Stimulated activated CD8-positive, alpha-beta memory T cell treated with anti-CD3 and anti-CD28 coated beads, Interleukin-15, amount 100 ng/mL, for 4 hours (primary cell): ENCODE data around the gene NGEF.

Experiments used
- DNase-seq, 2 donors: peaks; one replicate each; pipeline ENCODE4 v3.0.0-alpha.2; 2020; ENCODE audit warnings: low read depth in 2 of 2

Gene NGEF

DNA sequence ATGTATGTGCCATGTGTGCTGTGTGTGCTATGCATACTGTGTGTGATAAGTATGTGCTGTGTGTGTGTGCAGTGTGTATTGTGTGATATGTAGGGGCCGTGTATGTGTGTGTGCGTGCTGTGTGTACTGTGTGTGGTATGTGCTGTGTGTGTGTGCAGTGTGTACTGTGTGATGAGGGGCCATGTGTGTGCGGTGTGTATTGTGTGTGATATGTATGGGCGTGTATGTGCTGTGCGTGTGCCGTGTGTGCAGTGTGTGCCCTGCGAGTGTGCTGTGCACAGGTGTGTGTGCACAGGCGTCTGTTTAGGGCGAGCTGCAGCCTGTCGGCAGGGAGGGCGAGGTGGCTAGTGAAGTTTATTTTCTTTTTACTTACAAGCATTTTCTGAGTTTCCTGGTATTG, 126.9 kb downstream of the NGEF start:
- no peak for DNase-seq

DNA sequence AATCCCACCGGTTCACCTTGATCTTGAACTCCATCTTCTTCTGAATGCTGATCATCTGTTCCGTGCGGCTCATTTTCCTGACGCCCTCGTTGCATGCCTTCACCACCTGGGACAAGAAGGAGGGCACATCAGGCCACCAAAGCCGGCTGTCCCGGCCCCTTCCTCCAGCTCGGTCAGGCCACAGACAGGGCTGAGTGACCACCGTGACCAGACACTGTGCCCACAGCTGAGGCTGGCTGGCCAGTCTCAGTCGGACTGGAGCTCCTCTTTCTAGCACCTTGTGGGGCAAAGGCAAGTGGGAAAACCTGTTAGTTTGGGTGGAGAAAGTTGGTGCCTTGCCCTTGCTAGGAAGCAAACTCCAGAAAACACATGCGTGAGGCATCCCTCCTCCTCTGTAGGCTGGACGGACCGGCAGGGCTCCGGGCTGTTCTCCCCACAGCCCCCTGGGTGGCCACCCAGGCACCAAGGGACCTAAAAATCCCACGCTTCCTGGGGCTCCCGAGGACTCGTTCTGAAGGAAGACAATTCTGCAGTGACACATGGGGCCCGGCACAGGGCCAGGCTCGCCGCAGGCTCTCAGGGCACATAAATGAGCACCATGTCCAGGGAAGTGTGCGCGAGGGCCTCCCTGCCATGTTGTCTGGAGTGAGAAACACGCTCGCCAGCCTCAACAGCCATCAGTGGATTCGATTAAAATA, 127.6 kb downstream of the NGEF start:
- no peak for DNase-seq

DNA sequence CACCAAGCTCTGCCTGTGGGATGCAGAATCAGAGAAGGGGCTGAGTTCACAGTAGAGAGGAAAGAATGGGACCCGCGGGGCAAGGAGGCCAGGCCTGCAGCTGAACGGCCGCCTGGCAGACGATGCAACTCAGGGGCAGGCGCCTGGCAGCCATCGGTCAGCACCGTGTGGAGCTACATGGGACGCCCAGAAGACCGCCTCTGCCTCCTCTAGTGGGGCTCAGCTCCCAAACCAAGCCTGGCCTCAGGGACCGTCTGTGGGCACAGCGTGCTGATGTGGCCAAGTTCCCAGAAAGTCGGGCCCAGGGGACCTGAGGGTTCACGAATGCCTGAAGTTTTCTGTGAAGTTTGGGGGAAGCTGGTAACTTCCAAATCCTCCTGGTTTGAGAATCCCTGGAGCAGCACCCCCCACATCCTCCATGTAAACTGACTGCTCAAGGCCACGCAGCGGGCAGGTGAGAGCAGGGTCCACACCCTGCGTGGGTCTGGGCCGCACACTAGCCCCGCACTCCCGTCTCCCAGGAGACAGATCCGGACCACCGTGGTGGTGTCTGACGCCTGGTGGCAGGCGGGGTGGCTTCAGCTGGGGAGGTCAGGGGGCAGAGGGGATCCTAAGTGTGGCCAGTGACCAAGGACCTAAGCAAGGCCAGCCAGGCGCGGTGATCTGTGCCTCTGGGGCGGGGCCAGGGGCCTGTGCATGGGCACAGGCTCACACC, 128.3 kb downstream of the NGEF start:
- no peak for DNase-seq

- no peak for DNase-seq
Measured at GRCh38 chr2:232884001-232884421, 129.0 kb downstream of the NGEF start.

DNA sequence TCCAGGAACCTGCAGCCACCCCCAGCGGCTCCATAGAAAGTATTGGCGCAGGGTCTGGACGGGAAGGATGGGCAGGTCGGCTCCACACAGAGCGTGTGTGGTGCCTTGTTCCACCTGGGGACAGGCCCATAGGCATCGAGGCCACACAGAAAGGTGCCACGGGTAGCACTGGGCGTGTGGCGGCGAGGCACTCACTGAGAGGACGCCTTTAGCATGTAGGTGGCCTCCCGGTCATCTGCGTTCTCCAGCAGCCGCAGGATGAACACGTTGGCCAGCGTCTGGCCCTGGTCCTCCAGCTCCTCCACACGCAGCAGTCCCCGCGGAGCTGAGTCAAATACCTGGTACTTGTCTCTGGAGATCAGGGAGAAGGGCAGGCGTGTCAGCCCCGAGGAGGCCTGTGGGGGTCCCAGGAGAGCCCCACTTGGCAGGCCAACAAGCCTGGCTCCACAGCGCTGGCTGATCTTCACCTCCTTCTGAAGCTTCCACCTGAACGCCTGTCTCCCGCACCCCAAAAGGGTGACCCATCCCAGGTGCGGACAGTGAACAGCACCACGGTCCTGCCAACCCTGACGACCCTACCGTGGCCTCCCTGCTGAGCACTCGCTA, 129.8 kb downstream of the NGEF start:
- no peak for DNase-seq

- DNase-seq, result no peak
Measured at GRCh38 chr2:232882505-232883115, 130.4 kb downstream of the NGEF start.

DNA sequence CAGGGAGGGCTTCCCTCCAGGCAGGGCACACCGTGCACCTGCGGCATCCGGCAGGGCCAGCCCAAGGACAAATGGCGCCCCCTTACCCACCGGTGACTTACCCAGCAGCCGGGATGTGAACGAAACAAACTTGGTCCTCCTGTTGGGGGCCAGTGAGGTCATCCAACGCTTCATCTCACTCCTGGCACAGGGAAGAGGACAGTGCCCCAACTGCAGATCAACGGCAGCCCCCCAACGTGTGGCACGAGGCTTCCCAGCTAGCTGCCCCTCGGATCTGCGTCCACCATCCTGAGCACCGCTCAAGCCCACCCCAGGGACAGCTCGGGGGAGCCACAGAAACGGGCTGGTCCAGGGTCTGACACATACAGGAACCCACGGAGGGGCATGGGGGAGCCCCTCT, 131.0 kb downstream of the NGEF start:
- DNase-seq, result no peak

GRCh38 chr2:232880764-232881351, 132.2 kb downstream of the NGEF start:
- DNase-seq, result no peak

GRCh38 chr2:232879618-232880494, 133.2 kb downstream of the NGEF start:
- DNase-seq, result no peak

DNA sequence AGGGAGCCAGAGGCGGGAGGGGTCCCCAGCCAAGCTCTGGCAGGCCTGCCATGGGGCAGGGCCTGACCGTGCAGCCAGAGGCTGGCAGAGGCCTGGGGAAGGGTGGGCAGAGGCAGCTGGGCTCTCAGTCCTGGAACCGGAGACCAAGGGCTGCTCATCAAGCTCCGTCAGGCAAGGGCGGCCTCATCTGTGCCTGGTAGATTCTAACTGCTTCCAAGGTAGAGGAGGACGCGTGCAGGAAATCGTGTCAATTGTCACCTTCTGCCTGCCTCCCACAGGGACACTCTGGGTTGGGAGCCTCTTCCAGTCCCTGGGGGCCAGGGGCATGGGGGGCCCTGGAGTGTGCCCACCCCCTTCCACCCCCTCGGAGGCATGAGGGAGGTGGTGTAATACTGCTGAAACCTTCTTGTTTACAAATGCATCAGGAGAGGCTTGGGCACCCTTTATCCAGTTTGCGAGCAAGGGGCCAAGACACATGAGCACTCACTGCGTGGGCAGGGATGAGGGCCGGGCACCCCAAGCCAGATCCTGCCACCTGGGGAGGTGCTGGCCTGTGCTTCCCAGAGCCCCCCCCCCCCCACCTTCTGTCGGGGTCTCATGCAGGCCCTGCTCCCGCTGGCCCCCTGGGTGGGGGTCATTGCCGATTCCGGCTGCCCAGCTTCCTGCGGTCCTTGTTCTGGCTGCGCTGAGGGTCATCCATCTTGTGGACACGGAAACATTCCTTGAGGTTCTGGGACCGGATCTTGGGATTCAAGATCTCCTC, 134.0 kb downstream of the NGEF start:
- DNase-seq, result no peak

DNA sequence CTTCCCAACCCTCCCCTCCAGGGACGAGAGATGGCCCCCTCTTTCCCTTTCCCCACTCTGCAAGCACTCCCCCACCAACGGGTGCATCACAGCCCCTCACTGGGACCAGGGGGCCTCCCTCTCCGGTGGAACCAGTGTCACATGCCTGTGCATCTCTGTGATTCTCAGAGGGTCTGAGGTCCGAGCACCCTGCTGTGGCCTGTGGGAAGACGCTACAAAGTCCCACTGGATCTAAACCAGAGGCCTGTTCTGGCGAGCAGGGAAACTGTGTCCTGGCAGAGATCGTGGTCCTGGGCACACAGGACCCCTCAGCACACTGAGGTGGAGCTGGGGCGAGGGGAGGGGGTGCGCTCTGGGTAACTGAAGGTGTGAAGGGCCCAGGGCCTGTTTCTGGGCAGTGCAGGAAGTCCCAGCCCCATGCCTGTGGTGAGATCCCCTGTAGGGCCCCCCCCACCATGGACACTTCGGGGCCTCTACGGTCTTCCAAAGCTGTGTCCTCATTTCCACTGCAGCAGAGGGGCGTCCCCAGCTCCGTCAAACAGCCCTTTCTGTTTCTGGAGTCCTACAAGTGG, 135.0 kb downstream of the NGEF start:
- DNase-seq, result no peak

DNA sequence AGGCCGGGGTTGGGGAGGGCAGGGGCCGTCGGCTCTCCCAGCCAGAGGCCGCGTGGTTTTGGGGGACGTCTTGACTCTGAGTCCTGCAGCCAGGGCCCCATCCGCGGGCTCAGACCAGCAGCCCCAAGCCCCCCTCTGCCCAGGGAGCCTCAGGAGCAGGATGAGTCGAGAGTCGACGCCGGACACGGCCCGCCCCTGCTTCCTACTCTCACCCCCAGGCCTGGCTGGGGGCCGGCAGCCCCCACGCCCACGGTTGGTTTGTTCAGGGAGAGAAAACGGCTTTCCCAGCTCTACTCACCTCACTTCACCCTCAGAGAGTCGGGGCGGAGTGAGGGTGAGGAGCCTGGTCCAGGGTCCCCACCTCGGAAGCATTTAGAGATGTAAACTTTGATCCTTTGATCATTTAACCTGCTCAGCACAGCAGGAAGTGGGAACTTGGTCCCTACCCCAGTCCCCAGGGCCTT, 136.0 kb downstream of the NGEF start:
- no peak for DNase-seq

GRCh38 chr2:232876161-232876977, 136.7 kb downstream of the NGEF start:
- no peak for DNase-seq

DNA sequence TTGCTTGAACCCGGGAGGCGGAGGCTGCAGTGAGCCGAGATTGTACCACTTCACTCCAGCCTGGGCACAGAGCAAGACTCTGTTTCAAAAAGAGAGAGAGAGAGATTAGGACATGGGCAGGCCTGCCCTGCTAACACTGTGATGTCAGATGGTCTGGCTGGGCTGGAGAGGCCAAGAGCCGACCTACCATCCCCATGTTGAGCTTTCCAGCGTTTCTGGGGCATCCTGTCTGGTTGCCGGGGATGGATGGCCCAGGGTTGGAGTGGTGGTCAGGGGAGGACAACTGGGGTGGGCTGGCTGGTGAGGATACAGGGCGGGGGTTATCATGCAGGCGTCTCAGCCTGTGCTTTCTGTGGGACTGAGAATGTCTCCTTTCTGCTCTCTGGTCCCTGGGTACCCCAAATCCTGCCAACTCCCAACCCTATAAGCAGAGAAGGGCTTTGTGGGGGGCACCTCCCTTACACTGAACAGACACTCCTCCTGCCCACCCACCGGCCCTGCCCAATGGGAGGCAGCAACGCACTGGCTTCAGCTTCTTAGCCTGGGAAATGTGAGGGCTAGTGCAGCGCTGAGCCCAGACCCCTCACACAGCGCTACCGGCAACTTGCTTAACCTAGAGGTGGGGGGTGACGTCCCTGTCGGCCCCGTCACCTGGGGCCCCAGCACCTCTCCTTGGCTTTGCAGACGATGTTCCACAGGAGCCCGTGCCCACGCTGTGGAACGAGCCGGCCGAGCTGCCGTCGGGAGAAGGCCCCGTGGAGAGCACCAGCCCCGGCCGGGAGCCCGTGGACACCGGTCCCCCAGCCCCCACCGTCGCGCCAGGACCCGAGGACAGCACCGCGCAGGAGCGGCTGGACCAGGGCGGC, 137.6 kb downstream of the NGEF start:
- DNase-seq, result no peak

GRCh38 chr2:232874677-232875223, 138.3 kb downstream of the NGEF start:
- no peak for DNase-seq

- no peak for DNase-seq
Measured at GRCh38 chr2:232873909-232874641, 139.0 kb downstream of the NGEF start.

- no peak for DNase-seq
Measured at GRCh38 chr2:232873292-232873908, 139.7 kb downstream of the NGEF start.
